GM21360 (cell line): ENCODE results near the gene MYO5A.
"Not testable (repeated sequence)": the region's sequence is repeated elsewhere in the genome, so short reads cannot be mapped to it uniquely, and the experiment has no call there.

Experiments used
- ATAC-seq: cut with Tn5 transposase; IDR thresholded peaks from one replicate; pipeline ENCODE4 v1.9.1; 2021; ENCODE audit warnings: mild to moderate bottlenecking, moderate library complexity; ENCODE audit not compliant: unreplicated experiment

MYO5A gene

GRCh38 chr15:52528564-52529340 lies at the start of gene MYO5A:
Gene MYO5A (minus strand): TSS chr15:52528880. CDS start chr15:52528806, 74 bp downstream.
- peak; percentile 77 for ATAC-seq

GRCh38 chr15:52576692-52577091 lies 48.0 kb upstream of the MYO5A start:
- ATAC-seq: no peak

DNA sequence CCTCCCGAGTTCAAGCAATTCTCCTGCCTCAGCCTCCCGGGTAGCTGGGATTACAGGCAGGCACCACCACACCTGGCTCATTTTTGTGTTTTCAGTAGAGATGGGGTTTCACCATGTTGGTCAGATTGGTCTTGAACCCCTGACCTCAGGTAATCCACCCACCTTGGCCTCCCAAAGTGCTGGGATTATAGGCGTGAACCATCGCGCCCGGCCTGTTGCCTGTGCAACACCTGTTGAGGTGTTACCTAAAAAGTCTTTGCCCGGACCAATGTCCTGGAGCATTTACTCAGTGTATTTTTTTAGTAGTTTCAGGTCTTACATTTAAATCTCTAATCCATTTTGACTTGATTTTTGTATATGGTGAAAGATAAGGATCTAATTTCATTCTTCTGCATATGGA lies 46.9 kb upstream of the MYO5A start:
- ATAC-seq: not testable (repeated sequence)

DNA sequence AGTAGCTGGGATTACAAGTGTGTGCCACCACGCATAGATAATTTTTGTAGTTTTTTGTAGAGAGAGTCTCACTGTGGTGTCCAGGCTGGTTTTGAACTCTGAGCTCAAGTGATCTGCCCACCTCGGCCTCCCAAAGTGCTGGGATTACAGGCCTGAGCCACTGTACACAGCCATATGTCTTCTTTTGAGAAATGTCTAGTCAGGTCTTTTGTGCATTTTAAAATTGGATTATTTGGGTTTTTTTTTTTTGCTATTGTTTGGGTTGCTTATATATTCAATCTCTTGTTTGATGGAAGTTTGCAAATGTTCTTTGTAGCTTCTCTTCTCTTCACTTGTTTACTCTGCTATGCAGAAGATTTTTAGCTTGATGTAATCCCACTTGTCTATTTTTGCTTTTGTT lies 46.4 kb upstream of the MYO5A start:
- ATAC-seq: no peak

DNA sequence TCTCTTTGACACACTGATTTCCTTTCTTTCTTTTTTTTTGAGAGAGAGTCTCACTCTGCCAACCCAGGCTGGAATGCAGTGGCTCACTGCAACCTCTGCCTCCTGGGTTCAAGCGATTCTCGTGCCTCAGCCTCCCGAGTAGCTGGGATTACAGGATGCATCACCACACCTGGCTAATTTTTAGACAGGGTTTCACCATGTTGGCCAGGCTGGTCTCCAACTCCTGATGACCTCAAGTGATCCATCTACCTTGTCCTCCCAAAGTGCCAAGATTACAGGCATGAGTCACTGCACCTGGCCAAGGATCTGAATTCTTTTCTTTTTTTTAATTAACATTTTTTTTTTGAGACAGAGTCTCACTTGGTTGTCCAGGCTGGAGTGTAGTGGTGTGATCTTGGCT lies 45.9 kb upstream of the MYO5A start:
- ATAC-seq: not testable (repeated sequence)

DNA sequence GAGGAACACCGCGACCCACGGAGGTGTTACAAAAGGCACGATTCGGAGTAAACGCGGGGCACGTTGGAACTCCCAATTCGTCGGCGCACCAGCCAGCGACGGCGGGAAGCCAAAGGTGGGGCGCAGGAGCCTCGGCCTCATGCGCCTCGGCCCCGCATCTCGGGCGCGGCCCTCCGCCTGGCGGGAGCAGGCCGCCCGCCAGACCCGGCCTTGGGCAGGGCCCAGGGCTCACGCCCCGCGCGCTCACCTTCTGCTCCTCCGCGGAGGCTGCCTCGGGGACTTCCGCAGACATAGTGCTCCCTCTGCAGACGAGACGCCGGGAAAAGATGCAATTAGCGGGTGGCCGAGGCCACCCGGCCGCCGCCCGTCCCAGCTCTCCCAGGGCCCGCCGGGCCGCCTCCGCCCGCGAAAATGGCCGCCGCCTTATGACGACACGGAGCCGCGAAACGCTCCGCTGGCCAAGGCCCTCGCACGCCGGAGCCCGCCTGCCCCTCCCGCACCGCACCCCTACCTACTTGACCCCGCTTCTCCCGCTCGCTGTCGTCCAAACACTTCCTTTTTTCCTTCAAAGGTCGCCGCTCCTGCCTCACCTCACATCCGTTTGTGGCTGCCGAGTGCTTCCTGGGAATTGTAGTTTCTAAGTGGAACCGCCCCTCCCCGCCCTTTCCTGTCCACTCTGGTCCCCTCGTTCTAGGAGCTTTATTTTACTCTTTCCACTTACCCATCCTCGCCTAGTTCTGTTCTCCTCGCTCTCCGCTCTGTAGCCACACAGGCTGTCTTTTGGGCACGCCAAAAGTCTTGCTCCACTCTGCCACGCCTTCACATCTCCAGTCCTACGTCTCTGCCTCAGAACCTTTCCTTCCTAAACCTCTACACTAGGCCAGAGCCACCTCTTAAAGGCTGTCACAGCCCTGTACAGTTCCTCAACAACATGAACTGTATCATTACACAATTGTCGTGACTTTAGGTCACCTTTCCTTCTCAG lies 40.2 kb upstream of the MYO5A start, which contains the start of gene ARPP19:
ARPP19 (minus strand) TSS at position 430 of the 985 bp plus-strand sequence; CDS start at position 292, 138 bp downstream.
- peak; percentile 54 for ATAC-seq

DNA sequence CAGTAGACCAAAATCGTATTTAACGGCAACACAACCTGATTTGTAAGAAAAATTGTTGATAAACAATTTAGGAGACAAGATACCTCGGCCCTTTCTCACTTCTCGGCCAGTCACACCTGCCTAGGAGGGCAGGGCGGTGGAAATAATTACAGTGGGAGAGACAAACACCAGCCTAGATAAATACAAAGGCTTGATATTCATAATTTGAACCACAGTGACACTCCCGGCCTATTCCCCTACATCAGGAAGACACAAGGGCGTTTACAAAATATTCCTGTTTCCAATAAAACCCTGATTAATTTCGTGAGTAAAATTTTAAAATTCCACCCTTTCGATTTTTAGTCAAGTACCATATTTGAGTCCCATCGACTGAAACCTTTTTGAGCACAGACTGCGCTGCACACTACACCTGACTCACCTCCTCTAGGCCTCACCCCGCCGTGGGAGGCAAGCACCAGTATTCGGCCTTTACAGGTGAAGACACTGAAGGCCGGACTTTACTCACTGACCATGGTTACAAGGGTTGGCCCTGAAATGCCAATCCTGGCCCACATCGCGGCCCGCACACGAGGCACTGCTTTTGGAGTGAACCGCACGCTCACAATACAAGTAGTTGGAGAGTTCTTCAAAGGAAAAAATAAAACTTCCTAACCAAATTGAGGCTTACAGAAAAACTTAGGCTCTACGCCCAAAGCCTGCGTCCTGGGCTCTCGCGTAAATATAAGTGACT lies 39.4 kb upstream of the MYO5A start:
- ATAC-seq: no peak

DNA sequence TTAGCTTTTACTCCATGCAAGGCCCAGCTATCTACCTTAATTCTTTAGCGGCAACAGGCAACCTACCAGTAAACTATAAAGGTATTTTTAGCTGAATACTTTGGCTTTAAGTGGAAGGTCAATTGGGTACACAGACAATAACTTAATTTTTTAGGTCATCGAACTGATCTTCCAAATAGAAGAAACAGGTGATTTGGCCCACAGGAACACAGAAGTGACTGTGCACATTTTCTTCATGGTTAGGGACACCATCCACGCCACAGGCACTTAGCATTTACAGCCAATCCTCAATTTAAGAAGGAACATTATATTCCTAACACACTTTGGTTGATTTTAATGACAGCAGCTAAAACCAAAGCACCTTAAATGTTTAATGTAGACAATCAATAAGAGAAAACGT lies 38.2 kb upstream of the MYO5A start:
- no peak for ATAC-seq

- ATAC-seq: peak; percentile 39
Observed at GRCh38 chr15:52565417-52566358, 37.0 kb upstream of the MYO5A start.

GRCh38 chr15:52563501-52564060 lies 34.9 kb upstream of the MYO5A start:
- ATAC-seq: no peak

DNA sequence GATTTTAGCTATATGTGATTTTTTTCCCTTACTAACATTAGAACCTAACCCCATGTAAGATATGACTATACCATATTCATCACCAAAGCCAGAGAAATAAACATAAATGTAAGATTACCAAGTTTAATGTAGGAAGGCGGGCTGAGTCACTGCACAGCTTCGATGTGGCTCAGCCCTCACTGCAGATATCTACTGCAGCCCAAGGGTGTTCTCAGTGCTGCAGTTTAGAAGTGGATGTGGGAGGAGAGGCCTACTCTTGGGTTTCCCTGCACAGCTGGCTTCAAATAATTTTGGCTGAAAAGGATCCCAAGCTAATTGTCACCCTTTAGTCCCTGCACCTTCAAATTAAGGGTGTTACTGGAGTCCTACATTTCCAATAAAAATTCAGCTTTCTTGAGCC lies 30.9 kb upstream of the MYO5A start:
- ATAC-seq: no peak

- ATAC-seq: no peak
Observed at GRCh38 chr15:52559022-52559421, 30.3 kb upstream of the MYO5A start.

DNA sequence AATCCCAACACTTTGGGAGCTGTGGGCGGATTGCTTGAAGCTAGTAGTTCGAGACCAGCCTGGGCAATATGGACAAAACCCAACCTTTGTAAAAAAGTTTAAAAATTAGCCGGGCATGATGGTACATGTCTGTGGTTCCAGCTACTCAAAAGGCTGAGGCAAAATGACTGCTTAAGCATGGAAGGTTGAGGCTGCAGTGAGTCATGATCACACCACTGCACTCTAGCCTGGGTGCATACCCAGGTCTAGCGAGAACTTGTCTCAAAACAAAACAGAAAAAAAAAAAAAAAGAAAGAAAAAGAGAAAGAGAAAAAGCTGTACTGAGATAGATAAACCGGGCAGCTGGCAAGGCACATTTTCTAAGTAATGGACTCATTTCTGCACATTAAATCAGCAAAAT lies 29.5 kb upstream of the MYO5A start:
- peak; percentile 84 for ATAC-seq

DNA sequence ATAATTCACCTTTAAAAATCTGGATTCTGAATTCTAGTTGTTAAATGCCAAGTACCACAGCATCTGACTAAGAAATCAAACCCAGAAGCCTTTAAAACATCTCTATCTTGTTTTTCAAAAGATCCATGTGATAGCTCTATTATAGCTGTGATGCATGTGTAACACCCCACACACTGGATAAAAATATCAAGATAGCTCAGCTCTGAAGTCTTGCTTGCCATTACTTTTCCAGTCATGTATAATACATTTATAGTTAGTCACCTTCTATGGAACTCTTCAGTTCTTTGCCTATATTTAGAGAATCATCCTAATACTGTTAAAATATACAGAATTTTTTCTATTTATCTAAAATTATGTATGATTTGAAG lies 28.6 kb upstream of the MYO5A start:
- no peak for ATAC-seq

GRCh38 chr15:52556524-52557273 lies 28.0 kb upstream of the MYO5A start:
- no peak for ATAC-seq

GRCh38 chr15:52552303-52552702 lies 23.6 kb upstream of the MYO5A start:
- no peak for ATAC-seq

DNA sequence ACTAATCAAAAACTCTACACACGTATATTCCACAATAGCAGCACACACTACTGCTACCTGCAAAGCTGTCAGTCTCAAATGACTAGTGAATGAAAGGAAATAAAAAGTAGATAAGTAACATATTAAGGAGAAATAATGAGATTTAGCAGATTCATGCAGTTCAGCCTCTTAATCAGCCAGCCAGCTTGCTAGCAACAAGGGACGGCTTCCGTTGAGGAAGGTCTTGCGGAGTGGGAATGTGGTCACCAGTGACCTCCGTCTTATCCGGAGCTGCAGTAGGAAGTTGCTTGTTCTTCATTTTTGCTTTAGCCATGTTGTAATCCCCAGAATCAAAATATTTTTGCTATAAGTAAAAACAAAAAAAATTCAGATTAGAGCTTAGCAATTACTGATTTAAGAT lies 23.1 kb upstream of the MYO5A start:
- no peak for ATAC-seq

- not testable (repeated sequence) for ATAC-seq
Observed at GRCh38 chr15:52551186-52551585, 22.5 kb upstream of the MYO5A start.
